Kidney (tissue), 14 donors: ENCODE measurements around the gene UBASH3B. TPM values are rescaled to one million over a fixed set of nuclear protein-coding genes. Genes with fewer than 3 reads are reported as not detected.

Experiments
- DNase-seq, 5 donors: peaks; one replicate each; pipeline ENCODE4 v3.0.0-alpha.2; 2013 to 2020
- FAIRE-seq: peaks from 2 replicates; lab custom pipeline; 2012; peaks lifted over from hg19 to GRCh38; lab: Jason Lieb, UNC
- H3K27ac ChIP-seq, 2 donors: one replicate each; pipeline ENCODE4 v1.7.0; 2013; ENCODE audit warnings: low read depth in 2 of 2, low read length in 2 of 2, inconsistent platforms in 1 of 2
- H3K27me3 ChIP-seq: one replicate; pipeline ENCODE4 v1.7.1; 2013; ENCODE audit warnings: low read length, inconsistent platforms; ENCODE audit not compliant: control insufficient read depth, insufficient read depth
- H3K36me3 ChIP-seq, 3 donors: one replicate each; pipeline versions ENCODE4 v1.7.0 to v1.7.1; 2013; ENCODE audit warnings: low read length in 3 of 3, control low read depth in 1 of 3, inconsistent platforms in 1 of 3; ENCODE audit not compliant: insufficient read depth in 3 of 3, control insufficient read depth in 2 of 3
- H3K4me1 ChIP-seq, 3 donors: one replicate each; pipeline versions ENCODE4 v1.7.0 to v1.7.1; 2013; ENCODE audit warnings: low read length in 3 of 3, inconsistent platforms in 1 of 3, low read depth in 1 of 3; ENCODE audit not compliant: control insufficient read depth in 2 of 3, insufficient read depth in 2 of 3
- H3K4me3 ChIP-seq, 3 donors: one replicate each; pipeline versions ENCODE4 v1.7.0 to v1.8.1; 2013; ENCODE audit warnings: low read length in 3 of 3, control low read depth in 1 of 3, inconsistent platforms in 1 of 3
- H3K9ac ChIP-seq, 3 donors: one replicate each; pipeline versions ENCODE4 v1.7.0 to v1.7.1; 2013; ENCODE audit warnings: low read length in 3 of 3, control low read depth in 1 of 3, inconsistent platforms in 1 of 3
- H3K9me3 ChIP-seq, 3 donors: one replicate each; pipeline versions ENCODE4 v1.7.0 to v1.7.1; 2013; ENCODE audit warnings: low read length in 3 of 3, control low read depth in 1 of 3, inconsistent platforms in 1 of 3; ENCODE audit not compliant: control insufficient read depth in 2 of 3, insufficient read depth in 1 of 3
- intact Hi-C: fragments of 100-400 bp; cut with DNase I; formaldehyde crosslinking; loops from one replicate; pipeline ENCODE4 v1.11.1; 2022
- polyA plus RNA-seq: library from polyadenylated mRNA; stranded (reverse); fragments of 350-450 nt; fragmentation: Illumina TruSeq; extraction: RNeasy Lipid Tissue Mini Kit (QIAGEN cat#74804); gene quantifications from one replicate; pipeline ENCODE4 v1.2.3, GENCODE V29; 2014; ENCODE audit warnings: low read depth, low replicate concordance; ENCODE audit not compliant: insufficient read depth
- total RNA-seq: library from RNA; stranded (reverse); fragmentation: NEBNext Ultra II Directional; extraction: Animal tissue kit (Norgen Biotek cat#: 25700); gene quantifications from one replicate; pipeline ENCODE4 v1.2.1, GENCODE V29; 2021
- TF ChIP-seq, protein P1 (sequence below): IDR thresholded peaks from 3 replicates; pipeline ENCODE4 v1.5.1; 2012; ENCODE audit warnings: mild to moderate bottlenecking, moderate library complexity, borderline replicate concordance; ENCODE audit not compliant: insufficient read depth; ENCODE audit errors: extremely low read depth
- donor health status: control.
- donor health status: control.
- donor health status: control.
- donor health status: control.
- donor health status: control.
- donor health status: DM: yes; HTN: yes; CAD: no.
- donor health status: Normal renal cell carcinoma (clear cell type).

UBASH3B gene
- total and polyA plus RNA-seq, 2 donors from 2014 or later: 0.62 to 22.8 TPM

DNA sequence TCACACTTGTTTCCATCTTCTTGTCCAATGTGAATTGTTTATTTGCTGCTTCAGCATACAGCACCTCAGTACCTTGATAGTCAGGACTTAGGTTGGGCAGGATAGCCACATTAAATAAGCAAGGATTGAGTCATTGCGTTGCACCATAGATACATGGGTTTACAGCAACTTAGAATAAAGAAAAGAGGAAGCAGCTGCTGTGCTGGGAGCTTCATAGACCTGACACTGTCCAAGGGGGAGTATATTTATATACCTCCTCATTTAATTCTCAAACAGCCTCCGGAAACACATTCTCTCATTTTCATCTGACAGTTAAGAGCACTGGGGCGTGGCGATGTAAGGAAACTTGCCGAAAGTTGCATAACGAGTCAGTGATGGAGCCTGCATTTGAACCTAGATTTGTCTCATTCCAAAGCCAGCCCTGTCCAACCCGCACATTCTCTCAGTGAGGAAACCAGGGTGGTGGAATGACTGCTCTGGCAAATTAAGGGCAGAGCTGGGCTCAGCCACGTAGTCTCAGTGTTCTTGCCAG, 42.2 kb downstream of the UBASH3B start:
- no peak overlapping the region for H3K9ac ChIP-seq
- H3K27me3 ChIP-seq: no peaks in the 10 kb centered on the region
- no peaks in the 10 kb centered on the region for H3K36me3 ChIP-seq
- H3K27ac ChIP-seq: no peak overlapping the region
- no peaks in the 10 kb centered on the region for H3K9me3 ChIP-seq
- TF ChIP-seq, protein P1, sequence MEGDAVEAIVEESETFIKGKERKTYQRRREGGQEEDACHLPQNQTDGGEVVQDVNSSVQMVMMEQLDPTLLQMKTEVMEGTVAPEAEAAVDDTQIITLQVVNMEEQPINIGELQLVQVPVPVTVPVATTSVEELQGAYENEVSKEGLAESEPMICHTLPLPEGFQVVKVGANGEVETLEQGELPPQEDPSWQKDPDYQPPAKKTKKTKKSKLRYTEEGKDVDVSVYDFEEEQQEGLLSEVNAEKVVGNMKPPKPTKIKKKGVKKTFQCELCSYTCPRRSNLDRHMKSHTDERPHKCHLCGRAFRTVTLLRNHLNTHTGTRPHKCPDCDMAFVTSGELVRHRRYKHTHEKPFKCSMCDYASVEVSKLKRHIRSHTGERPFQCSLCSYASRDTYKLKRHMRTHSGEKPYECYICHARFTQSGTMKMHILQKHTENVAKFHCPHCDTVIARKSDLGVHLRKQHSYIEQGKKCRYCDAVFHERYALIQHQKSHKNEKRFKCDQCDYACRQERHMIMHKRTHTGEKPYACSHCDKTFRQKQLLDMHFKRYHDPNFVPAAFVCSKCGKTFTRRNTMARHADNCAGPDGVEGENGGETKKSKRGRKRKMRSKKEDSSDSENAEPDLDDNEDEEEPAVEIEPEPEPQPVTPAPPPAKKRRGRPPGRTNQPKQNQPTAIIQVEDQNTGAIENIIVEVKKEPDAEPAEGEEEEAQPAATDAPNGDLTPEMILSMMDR: no peak
- peak in 2 of 5 donors; percentile 47 to 60 for DNase-seq
- intact Hi-C loops: no loop called here
- no peaks in the 10 kb centered on the region for H3K4me1 ChIP-seq
- H3K4me3 ChIP-seq: no peak overlapping the region
- FAIRE-seq: no peak

DNA sequence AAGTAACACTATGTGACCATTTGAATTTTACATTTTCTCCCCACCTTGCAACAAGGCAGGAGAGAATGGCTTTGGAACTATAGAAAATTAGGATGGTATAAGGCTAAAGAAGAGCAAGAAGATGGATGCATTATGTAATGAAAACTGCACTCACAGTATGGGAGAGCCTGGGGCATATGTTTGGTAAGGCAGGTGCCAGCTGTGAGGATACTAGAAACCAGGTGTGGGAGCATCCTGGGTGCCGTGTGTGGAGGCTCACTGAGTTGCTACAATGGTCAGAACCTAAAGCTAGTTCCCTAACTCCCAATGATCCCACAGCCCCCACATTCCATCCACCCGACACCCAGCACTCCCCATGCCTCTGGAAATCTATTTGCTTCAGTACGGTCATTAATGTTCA, 42.9 kb downstream of the UBASH3B start:
- Histone ChIP-seq H3K9ac (no peak overlapping the region), H3K27me3 (no peaks in the 10 kb centered on the region), H3K9me3 (no peaks in the 10 kb centered on the region), H3K36me3 (no peaks in the 10 kb centered on the region), H3K27ac (no peak overlapping the region), H3K4me1 (no peaks in the 10 kb centered on the region), H3K4me3 (no peak overlapping the region)
- DNase-seq (no peak), FAIRE-seq (no peak)
- intact Hi-C loops: no loop called here
- TF ChIP-seq, protein P1: no peak

DNA sequence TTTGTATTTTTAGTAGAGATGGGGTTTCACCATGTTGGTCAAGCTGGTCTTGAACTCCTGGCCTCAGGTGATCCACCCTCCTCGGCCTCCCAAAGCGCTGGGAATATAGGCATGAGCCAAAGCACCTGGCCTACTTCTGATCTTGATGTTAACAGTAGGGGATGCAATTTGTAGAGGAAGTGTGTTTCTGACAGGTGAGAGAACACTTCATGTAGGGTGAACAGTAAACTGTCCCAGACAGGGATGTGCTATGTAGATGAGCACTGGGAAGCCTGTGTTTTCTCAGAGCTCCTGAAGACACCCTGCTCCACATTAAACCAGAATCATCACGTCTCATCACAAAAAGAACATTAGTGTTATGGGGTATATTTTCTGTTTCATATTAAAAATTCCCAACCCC, 45.1 kb downstream of the UBASH3B start:
- Histone ChIP-seq H3K4me3 (no peak overlapping the region), H3K27ac (no peak overlapping the region), H3K9ac (no peak overlapping the region), H3K36me3 (no peaks in the 10 kb centered on the region), H3K9me3 (no peaks in the 10 kb centered on the region), H3K4me1 (no peaks in the 10 kb centered on the region), H3K27me3 (no peaks in the 10 kb centered on the region)
- TF ChIP-seq, protein P1: no peak
- intact Hi-C loops: no loop called here
- no peak for DNase-seq
- FAIRE-seq: no peak

DNA sequence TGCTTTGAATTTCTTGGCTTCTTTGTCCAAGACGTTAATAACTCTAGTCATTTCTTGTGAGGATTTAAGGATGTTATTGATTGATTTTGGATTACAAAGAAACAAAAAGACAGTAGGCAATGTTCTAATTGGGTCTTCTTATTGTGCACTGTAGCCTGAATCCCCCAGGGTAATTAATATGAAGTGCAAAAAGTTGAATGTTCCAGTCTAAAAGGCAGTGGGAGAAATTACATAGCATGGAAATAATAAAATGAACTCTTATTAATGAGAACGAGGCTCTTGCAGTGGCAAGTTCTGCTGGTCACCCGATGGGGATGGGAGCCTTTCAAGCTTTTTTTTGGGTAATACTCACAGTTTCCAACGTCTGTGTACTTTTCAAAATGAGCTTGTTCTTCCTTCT, 45.6 kb downstream of the UBASH3B start:
- Histone ChIP-seq H3K27ac (no peak overlapping the region), H3K9ac (no peak overlapping the region), H3K4me3 (no peak overlapping the region), H3K9me3 (no peaks in the 10 kb centered on the region), H3K4me1 (no peaks in the 10 kb centered on the region), H3K27me3 (no peaks in the 10 kb centered on the region), H3K36me3 (no peaks in the 10 kb centered on the region)
- TF ChIP-seq, protein P1: no peak
- DNase-seq: no peak
- intact Hi-C loops: no loop called here
- FAIRE-seq: no peak
